Measurements from ENCODE around the gene GABARAP. TPM values are rescaled to one million over a fixed set of nuclear protein-coding genes. Genes with fewer than 3 reads are reported as not detected.

The GABARAP gene
- total and polyA plus RNA-seq, 2 of the 8 experiments (the other 6 are each of a cell fraction or from before 2014, with no cell fraction given), result 252 to 581 TPM

DNA sequence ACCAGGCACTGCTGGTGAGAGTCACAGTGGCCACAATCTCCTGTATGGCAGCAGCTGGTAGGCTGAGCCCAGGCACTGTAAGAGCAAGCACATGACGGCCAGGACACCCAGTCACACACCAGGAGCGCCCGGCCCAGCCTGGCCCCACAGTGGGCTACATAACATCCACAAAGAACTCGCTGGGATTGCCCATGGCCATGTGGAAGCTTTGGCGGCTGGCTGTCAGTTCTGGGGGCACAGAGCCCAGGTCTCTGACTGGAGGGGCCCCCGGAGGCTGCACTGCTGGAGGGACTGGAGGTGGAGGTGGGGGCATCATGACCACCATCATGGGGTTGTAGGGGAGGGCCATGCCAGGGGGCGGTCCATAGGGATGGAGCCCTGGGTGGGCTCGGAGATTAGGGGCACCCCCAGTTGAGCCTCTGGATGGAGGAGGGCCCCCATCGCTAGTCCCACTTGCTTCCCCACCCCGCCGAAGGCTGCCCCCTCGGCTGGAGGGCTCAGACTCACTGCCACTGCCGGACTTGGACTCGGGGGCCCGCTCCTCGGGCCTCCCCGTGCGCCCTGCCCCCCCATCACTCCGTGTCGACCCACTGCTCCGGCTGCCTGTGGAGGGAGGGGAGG lies 16.4 kb downstream of the GABARAP start (continued):
- TF ChIP-seq TCF12 (IDR thresholded peaks at IDR 0.05; ENCODE audit: low read depth, low read length) (no peak), SP2 (IDR thresholded peaks at IDR 0.05; ENCODE audit: low read length) (no peak), SP1 (IDR thresholded peaks at IDR 0.05; ENCODE audit: low read depth, low read length) (no peak), SUZ12 (IDR thresholded peaks at IDR 0.05; ENCODE audit: low read length) (no peak), RAD21 (IDR thresholded peaks at IDR 0.05 in 1 of 2, conservative IDR thresholded peaks at IDR 0.05 in 1 of 2; ENCODE audit: low read depth in 2 of 2, low read length in 2 of 2) (no peak)
- TF ChIP-seq, protein P1, sequence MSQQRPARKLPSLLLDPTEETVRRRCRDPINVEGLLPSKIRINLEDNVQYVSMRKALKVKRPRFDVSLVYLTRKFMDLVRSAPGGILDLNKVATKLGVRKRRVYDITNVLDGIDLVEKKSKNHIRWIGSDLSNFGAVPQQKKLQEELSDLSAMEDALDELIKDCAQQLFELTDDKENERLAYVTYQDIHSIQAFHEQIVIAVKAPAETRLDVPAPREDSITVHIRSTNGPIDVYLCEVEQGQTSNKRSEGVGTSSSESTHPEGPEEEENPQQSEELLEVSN (IDR thresholded peaks at IDR 0.05), result no peak
- TF ChIP-seq, protein P2, sequence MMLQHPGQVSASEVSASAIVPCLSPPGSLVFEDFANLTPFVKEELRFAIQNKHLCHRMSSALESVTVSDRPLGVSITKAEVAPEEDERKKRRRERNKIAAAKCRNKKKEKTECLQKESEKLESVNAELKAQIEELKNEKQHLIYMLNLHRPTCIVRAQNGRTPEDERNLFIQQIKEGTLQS (IDR thresholded peaks at IDR 0.05; ENCODE audit: insufficient read depth, low read depth, low read length), result no peak
